ENCODE measurements around the gene APEX2. TPM values are rescaled to one million over a fixed set of nuclear protein-coding genes. Genes with fewer than 3 reads are reported as not detected.

The APEX2 gene
- total RNA-seq, 3 donors from 2014 or later (not counting 1 experiment from before 2014, with no cell fraction given): 11.5 to 13.3 (median 12.4) TPM

- Mint-ChIP-seq H3K36me3 (no peaks in the 10 kb centered on the region), H3K27ac (no peak overlapping the region), H3K4me1 (peaks cover 0 to 7% of the 10 kb centered on the region in 2 donors), H3K9me3 (no peaks in the 10 kb centered on the region), H3K4me3 (no peak overlapping the region), H3K27me3 (ENCODE audit: low read depth in 2 of 2) (peaks cover 5 to 37% of the 10 kb centered on the region in 2 donors)
- no peaks in the 10 kb centered on the region for H3K9me3 ChIP-seq (ENCODE audit: control insufficient read depth, insufficient read depth, low read length)
- no peak overlapping the region for H3K27ac ChIP-seq (ENCODE audit: low read length)
- WGBS (ENCODE audit: insufficient coverage): 82% methylated on average over 1 of the region's 4 CpGs
- DNase-seq (peak in 1 of 2 donors; percentile 40), ATAC-seq (no peak)
- H3K4me3 ChIP-seq (ENCODE audit: low read length): no peak overlapping the region
- H3K36me3 ChIP-seq (ENCODE audit: control insufficient read depth, insufficient read depth, low read length): no peaks in the 10 kb centered on the region
- no peaks in the 10 kb centered on the region for H3K4me1 ChIP-seq (ENCODE audit: control insufficient read depth, insufficient read depth, low read length)
- no peaks in the 10 kb centered on the region for H3K27me3 ChIP-seq (ENCODE audit: control insufficient read depth, insufficient read depth, low read length)
- intact Hi-C loops (cut with micrococcal nuclease): no loop called here
- no peak for TF ChIP-seq CTCF (IDR thresholded peaks at IDR 0.05)
Observed at GRCh38 chrX:54964766-54965497, 35.2 kb upstream of the APEX2 start.

- Mint-ChIP-seq H3K9me3 (no peaks in the 10 kb centered on the region), H3K27me3 (ENCODE audit: low read depth in 2 of 2) (peaks cover 10 to 62% of the 10 kb centered on the region in 2 donors), H3K36me3 (no peaks in the 10 kb centered on the region), H3K4me1 (no peaks in the 10 kb centered on the region), H3K4me3 (no peak overlapping the region), H3K27ac (no peak overlapping the region)
- no peak for DNase-seq
- 100% methylated on average over 2 of the region's 4 CpGs for WGBS (ENCODE audit: insufficient coverage)
- Histone ChIP-seq H3K4me3 (ENCODE audit: low read length) (no peak overlapping the region), H3K36me3 (ENCODE audit: control insufficient read depth, insufficient read depth, low read length) (no peaks in the 10 kb centered on the region), H3K9me3 (ENCODE audit: control insufficient read depth, insufficient read depth, low read length) (no peaks in the 10 kb centered on the region), H3K4me1 (ENCODE audit: control insufficient read depth, insufficient read depth, low read length) (no peaks in the 10 kb centered on the region), H3K27ac (ENCODE audit: low read length) (no peak overlapping the region), H3K27me3 (ENCODE audit: control insufficient read depth, insufficient read depth, low read length) (no peaks in the 10 kb centered on the region)
- intact Hi-C loops (cut with micrococcal nuclease): no loop called here
- TF ChIP-seq CTCF (IDR thresholded peaks at IDR 0.05): no peak
- no peak for ATAC-seq
Observed at GRCh38 chrX:54977387-54977786, 22.8 kb upstream of the APEX2 start.

GRCh38 chrX:54978448-54978847 is 21.7 kb upstream of the APEX2 start:
- no peak for TF ChIP-seq CTCF (IDR thresholded peaks at IDR 0.05)
- Mint-ChIP-seq H3K27me3 (ENCODE audit: low read depth in 2 of 2) (peaks cover 8 to 59% of the 10 kb centered on the region in 2 donors), H3K27ac (no peak overlapping the region), H3K4me3 (no peak overlapping the region), H3K9me3 (no peaks in the 10 kb centered on the region), H3K36me3 (no peaks in the 10 kb centered on the region), H3K4me1 (no peaks in the 10 kb centered on the region)
- no peak for DNase-seq
- Histone ChIP-seq H3K27me3 (ENCODE audit: control insufficient read depth, insufficient read depth, low read length) (no peaks in the 10 kb centered on the region), H3K27ac (ENCODE audit: low read length) (no peak overlapping the region), H3K36me3 (ENCODE audit: control insufficient read depth, insufficient read depth, low read length) (no peaks in the 10 kb centered on the region), H3K9me3 (ENCODE audit: control insufficient read depth, insufficient read depth, low read length) (no peaks in the 10 kb centered on the region), H3K4me1 (ENCODE audit: control insufficient read depth, insufficient read depth, low read length) (no peaks in the 10 kb centered on the region), H3K4me3 (ENCODE audit: low read length) (no peak overlapping the region)
- no peak for ATAC-seq
- intact Hi-C loops (cut with micrococcal nuclease): no loop called here

- H3K36me3 ChIP-seq (ENCODE audit: control insufficient read depth, insufficient read depth, low read length): no peaks in the 10 kb centered on the region
- H3K27ac ChIP-seq (ENCODE audit: low read length): no peak overlapping the region
- Mint-ChIP-seq H3K9me3 (no peaks in the 10 kb centered on the region), H3K27me3 (ENCODE audit: low read depth in 2 of 2) (peaks cover 5 to 53% of the 10 kb centered on the region in 2 donors), H3K4me1 (no peaks in the 10 kb centered on the region), H3K36me3 (no peaks in the 10 kb centered on the region), H3K27ac (no peak overlapping the region), H3K4me3 (no peak overlapping the region)
- no peaks in the 10 kb centered on the region for H3K9me3 ChIP-seq (ENCODE audit: control insufficient read depth, insufficient read depth, low read length)
- H3K27me3 ChIP-seq (ENCODE audit: control insufficient read depth, insufficient read depth, low read length): no peaks in the 10 kb centered on the region
- intact Hi-C loops (cut with micrococcal nuclease): no loop called here
- no peak for TF ChIP-seq CTCF (IDR thresholded peaks at IDR 0.05)
- ATAC-seq (no peak), DNase-seq (no peak)
- H3K4me1 ChIP-seq (ENCODE audit: control insufficient read depth, insufficient read depth, low read length): no peaks in the 10 kb centered on the region
- H3K4me3 ChIP-seq (ENCODE audit: low read length): no peak overlapping the region
Observed at GRCh38 chrX:54979432-54979831, 20.7 kb upstream of the APEX2 start.

Data from natural killer cell (primary cell).